K562 (cell line): Measurements from ENCODE around the gene MOXD1. TPM values are rescaled to one million over a fixed set of nuclear protein-coding genes. Genes with fewer than 3 reads are reported as not detected.

Experiments used
- ATAC-seq: fragments of 200-7000 bp; cut with Tn5 transposase; 3 replicates; pipeline ENCODE4 v1.9.1; 2020; ENCODE audit warnings: moderate library complexity
- BruUV-seq: library from RNA; stranded (reverse); fragments of 400-500 nt; replicated peaks from 2 replicates; lab custom pipeline; 2021; lab: Mats Ljungman, UMichigan
- CTCF ChIA-PET: fragments of 300-600 bp; formaldehyde crosslinking; extraction: SDS; loops from one replicate; lab custom pipeline; 2021; ENCODE audit warnings: low intra/inter-chr PET ratio; lab: Yijun Ruan, JAX
- POLR2A ChIA-PET: fragments of 300-600, 350-650 bp; sonication (Branson Sonifier 250); formaldehyde crosslinking; extraction: SDS; loops from one replicate; lab custom pipeline; 2021; ENCODE audit warnings: antibody characterized with exemption, inconsistent platforms; lab: Yijun Ruan, JAX
- DNase-seq, 4 experiments: peaks; one replicate each; pipeline versions ENCODE4 v3.0.0 to v3.0.0-alpha.2; 2011 to 2018; ENCODE audit warnings: low spot score in 3 of 4, mixed read lengths in 3 of 4; ENCODE audit errors: extremely low read depth in 1 of 4
- FAIRE-seq: peaks from 2 replicates; lab custom pipeline; 2011; peaks lifted over from hg19 to GRCh38; lab: Jason Lieb, UNC
- H2AFZ ChIP-seq: 2 replicates; pipeline ENCODE4 v1.6.0; 2011; ENCODE audit warnings: low read depth, low read length, control low read depth, inconsistent platforms
- H3K27ac ChIP-seq: fragments of 200-600 bp; 3 replicates; pipeline ENCODE4 v1.8.0; 2011; ENCODE audit warnings: low read depth, mild to moderate bottlenecking, control low read depth, inconsistent platforms, low read length, moderate library complexity, mixed read lengths; ENCODE audit errors: extremely low read depth
- H3K27me3 ChIP-seq, 2 experiments: fragments of 300-600 bp in 1 of 2; 2 replicates in 1 of 2; 3 replicates in 1 of 2; pipeline versions ENCODE4 v1.6.0 to v1.8.0; 2011; ENCODE audit warnings: inconsistent platforms in 2 of 2, low read length in 2 of 2, mild to moderate bottlenecking in 1 of 2, mixed read lengths in 1 of 2, moderate library complexity in 1 of 2; ENCODE audit not compliant: control insufficient read depth in 2 of 2, insufficient read depth in 2 of 2
- H3K36me3 ChIP-seq: fragments of 300-600 bp; 3 replicates; pipeline ENCODE4 v1.8.0; 2011; ENCODE audit warnings: mild to moderate bottlenecking, low read length, inconsistent platforms; ENCODE audit not compliant: control insufficient read depth, insufficient read depth
- H3K4me1 ChIP-seq, 2 experiments: fragments of 200-600 bp in 1 of 2; replicated peaks in 1 of 2; 2 replicates in 1 of 2; 3 replicates in 1 of 2; pipeline versions ENCODE4 v1.5.1 to v1.8.0; 2011; ENCODE audit warnings: inconsistent platforms in 2 of 2, low read length in 2 of 2, mild to moderate bottlenecking in 1 of 2, mixed read lengths in 1 of 2, moderate library complexity in 1 of 2; ENCODE audit not compliant: control insufficient read depth in 2 of 2, insufficient read depth in 2 of 2
- H3K4me2 ChIP-seq: 2 replicates; pipeline ENCODE4 v1.6.1; 2011; ENCODE audit warnings: low read length, control low read depth, inconsistent platforms, mixed read lengths; ENCODE audit not compliant: insufficient read depth
- H3K4me3 ChIP-seq: fragments of 200-600 bp; sonication (generic), shearing (Covaris generic); 2 replicates; pipeline ENCODE4 v1.5.1; 2016; ENCODE audit warnings: control low read depth, inconsistent platforms
- H3K79me2 ChIP-seq: fragments of 200-600 bp; 3 replicates; pipeline ENCODE4 v1.8.0; 2011; ENCODE audit warnings: low read length, inconsistent platforms; ENCODE audit not compliant: control insufficient read depth, insufficient read depth
- H3K9ac ChIP-seq, 2 experiments: 2 replicates each; pipeline versions ENCODE4 v1.6.0 to v1.6.1; 2011; ENCODE audit warnings: low read depth in 2 of 2, low read length in 2 of 2, control low read depth in 1 of 2, inconsistent platforms in 1 of 2, mild to moderate bottlenecking in 1 of 2, mixed read lengths in 1 of 2; ENCODE audit not compliant: insufficient read depth in 1 of 2
- H3K9me1 ChIP-seq: one replicate; pipeline ENCODE4 v1.6.0; 2011; ENCODE audit warnings: inconsistent platforms, mild to moderate bottlenecking, low read length, moderate library complexity; ENCODE audit not compliant: control insufficient read depth, insufficient read depth
- H3K9me3 ChIP-seq: replicated peaks from 2 replicates; pipeline ENCODE4 v1.5.1; 2011; ENCODE audit warnings: low read depth, low read length, inconsistent platforms; ENCODE audit not compliant: control insufficient read depth, insufficient read depth
- H4K20me1 ChIP-seq: replicated peaks from 2 replicates; pipeline ENCODE4 v1.6.1; 2011; ENCODE audit warnings: low read length, inconsistent platforms, mixed read lengths; ENCODE audit not compliant: control insufficient read depth, insufficient read depth
- BMI1 ChIP-seq: fragments of 150-350 bp; IDR thresholded peaks from 2 replicates; pipeline ENCODE4 v1.6.1; 2014; ENCODE audit warnings: low read length
- CBX2 ChIP-seq: fragments of 200-600 bp; sonication (generic); IDR thresholded peaks from one replicate; pipeline ENCODE4 v1.6.1; 2012; ENCODE audit warnings: mild to moderate bottlenecking, low read length, inconsistent platforms; ENCODE audit not compliant: insufficient read depth, poor library complexity, severe bottlenecking
- EP400 ChIP-seq: fragments of 450-650 bp; IDR thresholded peaks from 2 replicates; pipeline ENCODE4 v1.6.1; 2017; ENCODE audit warnings: antibody characterized with exemption, mild to moderate bottlenecking, moderate library complexity
- GATAD2A ChIP-seq: fragments of 450-650 bp; IDR thresholded peaks from 2 replicates; pipeline ENCODE4 v1.6.1; 2017
- HINFP ChIP-seq: fragments of 450-650 bp; conservative IDR thresholded peaks from 2 replicates; pipeline ENCODE4 v1.6.1; 2016; ENCODE audit warnings: missing genetic modification characterization, low read depth, mild to moderate bottlenecking, control low read depth, missing compliant biosample characterization
- KAT2B ChIP-seq: IDR thresholded peaks from one replicate; pipeline ENCODE4 v1.6.1; 2012; ENCODE audit warnings: low read depth, mild to moderate bottlenecking, control low read depth, inconsistent platforms, low read length, moderate library complexity
- KDM1A ChIP-seq, 2 experiments: fragments of 450-650 bp; IDR thresholded peaks; 2 replicates each; pipeline ENCODE4 v1.6.1; 2016; ENCODE audit warnings: mild to moderate bottlenecking in 2 of 2
- MCM2 ChIP-seq: fragments of 450-650 bp; IDR thresholded peaks from 2 replicates; pipeline ENCODE4 v1.6.1; 2017; ENCODE audit warnings: low read depth, mild to moderate bottlenecking
- PREB ChIP-seq: sonication (generic); formaldehyde crosslinking; IDR thresholded peaks from 2 replicates; pipeline ENCODE4 v1.8.1; 2023; ENCODE audit warnings: mild to moderate bottlenecking, missing genetic modification reagents
- RNF2 ChIP-seq: sonication (generic); IDR thresholded peaks from 2 replicates; pipeline ENCODE4 v1.6.1; 2016
- TCF15 ChIP-seq: fragments of 250-450 bp; sonication (Bioruptor Pico); IDR thresholded peaks from 2 replicates; pipeline ENCODE4 v1.8.0; 2022; ENCODE audit warnings: moderate library complexity, mild to moderate bottlenecking, inconsistent platforms
- UBTF ChIP-seq, 2 experiments: IDR thresholded peaks; 2 replicates each; pipeline ENCODE4 v1.6.1; 2012; ENCODE audit warnings: improper control_type of control experiment in 2 of 2, low read depth in 2 of 2, low read length in 2 of 2, borderline replicate concordance in 1 of 2
- ZNF133 ChIP-seq: fragments of 250-450 bp; sonication (Bioruptor Pico); IDR thresholded peaks from 2 replicates; pipeline ENCODE4 v1.4.0; 2020; ENCODE audit warnings: mild to moderate bottlenecking
- ZNF232 ChIP-seq: sonication (generic); formaldehyde crosslinking; IDR thresholded peaks from 2 replicates; pipeline ENCODE4 v1.8.0; 2022; ENCODE audit warnings: mild to moderate bottlenecking, missing genetic modification reagents
- ZNF253 ChIP-seq: fragments of 250-450 bp; sonication (Bioruptor Pico); conservative IDR thresholded peaks from 2 replicates; pipeline ENCODE4 v1.6.1; 2021; ENCODE audit warnings: mild to moderate bottlenecking
- WGBS: fragments of 100-300 bp; shearing (Covaris generic); methylation state at CpG from one replicate; pipeline ENCODE4 v1.1.6; 2016; ENCODE audit warnings: low coverage, mixed read lengths; ENCODE audit not compliant: insufficient coverage; ENCODE audit errors: missing lambda C conversion rate; 5-methylcytosine and 5-hydroxymethylcytosine counted together
- in situ Hi-C: fragments of 300-500 bp; cut with MboI; formaldehyde crosslinking; loops from 4 replicates; pipeline ENCODE4 v1.15.0; 2018; ENCODE audit warnings: inconsistent platforms, mixed read lengths
- intact Hi-C: fragments of 100-400 bp; cut with micrococcal nuclease; formaldehyde crosslinking; loops from 2 replicates; pipeline ENCODE4 v1.14.2; 2022
- polyA plus RNA-seq, 8 experiments: library from polyadenylated mRNA; depleted of rRNA in 4 of 8; stranded (reverse) in 5 of 8; unstranded in 3 of 8; fragments of >200 nt; fragmentation: Nextera tagmentation in 2 of 8; fragmentation: Illumina TruSeq in 1 of 8; extraction: Ambion mirVana in 2 of 8; extraction: Trizol in 1 of 8; gene quantifications; 2 replicates each; pipeline versions ENCODE4 v1.2.1 to v1.2.3, GENCODE V29; 2011 to 2014; ENCODE audit warnings: inconsistent platforms in 1 of 8, missing spikeins in 1 of 8
- total RNA-seq, 7 experiments: library from RNA; depleted of rRNA in 6 of 7; stranded (reverse); fragments of >200 nt in 6 of 7; fragmentation: Illumina TruSeq in 2 of 7; extraction: Trizol in 2 of 7; gene quantifications; 2 replicates each; pipeline versions ENCODE4 v1.2.1 to v1.2.3, GENCODE V29; 2011 to 2021; ENCODE audit warnings: low replicate concordance in 1 of 7

The MOXD1 gene
- total and polyA plus RNA-seq, 9 of the 15 experiments (the other 6 are each of a cell fraction or from before 2014, with no cell fraction given) = not detected

GRCh38 chr6:132390017-132390416 is 11.3 kb downstream of the MOXD1 start:
- H2AFZ ChIP-seq = no peak overlapping the region
- H3K27me3 ChIP-seq = no peaks in the 10 kb centered on the region; a peak in 1 of 5 replicates
- H3K27ac ChIP-seq = no peak overlapping the region
- H3K79me2 ChIP-seq = no peaks in the 10 kb centered on the region
- no peaks in the 10 kb centered on the region for H3K36me3 ChIP-seq
- no peaks in the 10 kb centered on the region for H3K4me1 ChIP-seq
- H3K9me3 ChIP-seq = no peaks in the 10 kb centered on the region
- intact Hi-C loops = no loop called here
- 3% methylated on average over 4 of the region's 4 CpGs for WGBS
- BruUV-seq = no TSS peak
- ATAC-seq (no peak), FAIRE-seq (no peak), DNase-seq (no peak)
- H3K4me2 ChIP-seq = no peak overlapping the region
- no peak overlapping the region for H3K9ac ChIP-seq
- ChIA-PET POLR2A (no interaction called here), CTCF (no interaction called here)
- no peak overlapping the region for H3K4me3 ChIP-seq
- no peaks in the 10 kb centered on the region for H3K9me1 ChIP-seq
- H4K20me1 ChIP-seq = no peaks in the 10 kb centered on the region
- in situ Hi-C loops = no loop called here
- TF ChIP-seq CBX2 (no peak), RNF2 (no peak), GATAD2A (no peak), BMI1 (no peak), UBTF (IDR thresholded peaks at IDR 0.05; ENCODE audit: borderline replicate concordance in 1 of 2, low read depth in 2 of 2, low read length in 2 of 2) (no peak), PREB (CRISPR knock-in tag) (no peak), KAT2B (no peak), KDM1A (IDR thresholded peaks at IDR 0.05) (no peak), ZNF253 (CRISPR knock-in tag) (no peak), HINFP (tag) (no peak), ZNF232 (CRISPR knock-in tag) (no peak), TCF15 (no peak), EP400 (no peak), ZNF133 (CRISPR knock-in tag) (no peak), MCM2 (no peak)
